ENCODE results near the gene NFIA.

GRCh38 chr1:61175976-61176375 is 93.6 kb downstream of the NFIA start:
- TF ChIP-seq POLR2A (IDR thresholded peaks at IDR 0.05; ENCODE audit: low read depth): no peak
- TF ChIP-seq, protein P1, sequence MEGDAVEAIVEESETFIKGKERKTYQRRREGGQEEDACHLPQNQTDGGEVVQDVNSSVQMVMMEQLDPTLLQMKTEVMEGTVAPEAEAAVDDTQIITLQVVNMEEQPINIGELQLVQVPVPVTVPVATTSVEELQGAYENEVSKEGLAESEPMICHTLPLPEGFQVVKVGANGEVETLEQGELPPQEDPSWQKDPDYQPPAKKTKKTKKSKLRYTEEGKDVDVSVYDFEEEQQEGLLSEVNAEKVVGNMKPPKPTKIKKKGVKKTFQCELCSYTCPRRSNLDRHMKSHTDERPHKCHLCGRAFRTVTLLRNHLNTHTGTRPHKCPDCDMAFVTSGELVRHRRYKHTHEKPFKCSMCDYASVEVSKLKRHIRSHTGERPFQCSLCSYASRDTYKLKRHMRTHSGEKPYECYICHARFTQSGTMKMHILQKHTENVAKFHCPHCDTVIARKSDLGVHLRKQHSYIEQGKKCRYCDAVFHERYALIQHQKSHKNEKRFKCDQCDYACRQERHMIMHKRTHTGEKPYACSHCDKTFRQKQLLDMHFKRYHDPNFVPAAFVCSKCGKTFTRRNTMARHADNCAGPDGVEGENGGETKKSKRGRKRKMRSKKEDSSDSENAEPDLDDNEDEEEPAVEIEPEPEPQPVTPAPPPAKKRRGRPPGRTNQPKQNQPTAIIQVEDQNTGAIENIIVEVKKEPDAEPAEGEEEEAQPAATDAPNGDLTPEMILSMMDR (IDR thresholded peaks at IDR 0.05): no peak
- no peak for TF ChIP-seq POLR2AphosphoS5 (IDR thresholded peaks at IDR 0.05)

Measured in esophagus muscularis mucosa (tissue), 3 donors.